IMR-90 (cell line): Measurements from ENCODE around the gene FMOD. TPM values are rescaled to one million over a fixed set of nuclear protein-coding genes. Genes with fewer than 3 reads are reported as not detected.

Source experiments
- ATAC-seq: fragments of 200-7000 bp; cut with Tn5 transposase; 2 replicates; pipeline ENCODE4 v1.9.1; 2020; ENCODE audit warnings: low read depth, mild to moderate bottlenecking, moderate library complexity
- BruUV-seq: library from RNA; stranded (reverse); fragments of 400-500 nt; replicated peaks from 2 replicates; lab custom pipeline; 2021; lab: Mats Ljungman, UMichigan
- CTCF ChIA-PET: fragments of 300-600 bp; formaldehyde crosslinking; extraction: SDS; loops from one replicate; lab custom pipeline; 2021; ENCODE audit warnings: antibody characterized with exemption; lab: Yijun Ruan, JAX
- POLR2A ChIA-PET: fragments of 300-600 bp; sonication (Branson Sonifier 250); formaldehyde crosslinking; loops from one replicate; lab custom pipeline; 2022; ENCODE audit warnings: antibody characterized with exemption; ENCODE audit not compliant: unreplicated experiment; lab: Charles Lee
- DNase-seq: peaks from one replicate; pipeline ENCODE4 v3.0.0; 2013
- H2AFZ ChIP-seq: replicated peaks from 2 replicates; pipeline ENCODE3; 2013; ENCODE audit warnings: low read length, mild to moderate bottlenecking; ENCODE audit not compliant: poor library complexity
- H2AK5ac ChIP-seq: 2 replicates; pipeline ENCODE4 v1.6.1; 2013; ENCODE audit warnings: low read depth, low read length, inconsistent platforms
- H2AK9ac ChIP-seq: replicated peaks from 2 replicates; pipeline ENCODE3; 2013; ENCODE audit warnings: mild to moderate bottlenecking, low read depth, low read length, moderate library complexity; ENCODE audit not compliant: poor library complexity
- H2BK120ac ChIP-seq: 2 replicates; pipeline ENCODE4 v1.6.1; 2013; ENCODE audit warnings: low read depth, low read length, inconsistent platforms
- H2BK15ac ChIP-seq: 3 replicates; pipeline ENCODE4 v1.6.1; 2013; ENCODE audit warnings: low read depth, low read length, inconsistent platforms
- H2BK20ac ChIP-seq: 2 replicates; pipeline ENCODE4 v1.6.1; 2013; ENCODE audit warnings: low read depth, mild to moderate bottlenecking, inconsistent platforms, low read length, moderate library complexity
- H2BK5ac ChIP-seq: 2 replicates; pipeline ENCODE4 v1.6.1; 2013; ENCODE audit warnings: mild to moderate bottlenecking, low read depth, low read length, inconsistent platforms; ENCODE audit not compliant: poor library complexity, severe bottlenecking
- H3K14ac ChIP-seq: replicated peaks from 2 replicates; pipeline ENCODE4 v1.6.1; 2013; ENCODE audit warnings: low read depth, low read length, inconsistent platforms
- H3K18ac ChIP-seq: 2 replicates; pipeline ENCODE4 v1.6.1; 2013; ENCODE audit warnings: low read depth, low read length, control low read depth
- H3K23ac ChIP-seq: 2 replicates; pipeline ENCODE4 v1.6.1; 2013; ENCODE audit warnings: low read depth, low read length, inconsistent platforms
- H3K27ac ChIP-seq: 2 replicates; pipeline ENCODE4 v1.5.1; 2013; ENCODE audit warnings: mild to moderate bottlenecking, control low read depth, low read length; ENCODE audit not compliant: insufficient read depth
- H3K27me3 ChIP-seq: 2 replicates; pipeline ENCODE4 v1.6.1; 2013; ENCODE audit warnings: low read length; ENCODE audit not compliant: control insufficient read depth, insufficient read depth
- H3K36me3 ChIP-seq: 2 replicates; pipeline ENCODE4 v1.6.1; 2013; ENCODE audit warnings: low read length, mixed read lengths; ENCODE audit not compliant: control insufficient read depth, insufficient read depth
- H3K4ac ChIP-seq: 2 replicates; pipeline ENCODE4 v1.6.1; 2013; ENCODE audit warnings: low read depth, low read length, inconsistent platforms
- H3K4me1 ChIP-seq: 2 replicates; pipeline ENCODE4 v1.6.1; 2013; ENCODE audit warnings: low read length, mixed read lengths; ENCODE audit not compliant: control insufficient read depth, insufficient read depth
- H3K4me2 ChIP-seq: 2 replicates; pipeline ENCODE4 v1.6.1; 2013; ENCODE audit warnings: low read depth, mild to moderate bottlenecking, control low read depth, low read length, moderate library complexity
- H3K4me3 ChIP-seq: 2 replicates; pipeline ENCODE4 v1.5.1; 2013; ENCODE audit warnings: low read depth, mild to moderate bottlenecking, control low read depth, low read length, moderate library complexity; ENCODE audit not compliant: insufficient read depth
- H3K56ac ChIP-seq: 2 replicates; pipeline ENCODE4 v1.6.1; 2013; ENCODE audit warnings: low read length, inconsistent platforms; ENCODE audit not compliant: insufficient read depth; ENCODE audit errors: extremely low read depth
- H3K79me1 ChIP-seq, 2 experiments: 2 replicates each; pipeline ENCODE4 v1.6.1; 2013; ENCODE audit warnings: low read length in 2 of 2, inconsistent platforms in 1 of 2, low read depth in 1 of 2
- H3K9ac ChIP-seq: 2 replicates; pipeline ENCODE4 v1.6.1; 2013; ENCODE audit warnings: low read depth, low read length, control low read depth
- H3K9me1 ChIP-seq: 2 replicates; pipeline ENCODE4 v1.6.1; 2013; ENCODE audit warnings: low read length, inconsistent platforms; ENCODE audit not compliant: insufficient read depth
- H3K9me3 ChIP-seq: 2 replicates; pipeline ENCODE4 v1.6.1; 2013; ENCODE audit warnings: low read length; ENCODE audit not compliant: control insufficient read depth, insufficient read depth
- H4K20me1 ChIP-seq: 2 replicates; pipeline ENCODE4 v1.6.1; 2013; ENCODE audit warnings: low read length, inconsistent platforms; ENCODE audit not compliant: insufficient read depth
- H4K5ac ChIP-seq: 2 replicates; pipeline ENCODE4 v1.6.1; 2013; ENCODE audit warnings: mild to moderate bottlenecking, low read depth, low read length, control low read depth
- H4K8ac ChIP-seq, 2 experiments: 2 replicates each; pipeline ENCODE4 v1.6.1; 2013; ENCODE audit warnings: low read depth in 2 of 2, low read length in 2 of 2, control low read depth in 1 of 2, inconsistent platforms in 1 of 2
- H4K91ac ChIP-seq: 2 replicates; pipeline ENCODE4 v1.6.1; 2013; ENCODE audit warnings: low read depth, low read length, inconsistent platforms; ENCODE audit not compliant: insufficient read depth
- CEBPB ChIP-seq: IDR thresholded peaks from 2 replicates; pipeline ENCODE4 v1.6.1; 2012; ENCODE audit warnings: low read depth, low read length, improper control_type of control experiment
- CHD1 ChIP-seq: IDR thresholded peaks from 2 replicates; pipeline ENCODE4 v1.6.1; 2012; ENCODE audit warnings: low read depth, low read length, improper control_type of control experiment
- CTCF ChIP-seq: conservative IDR thresholded peaks from 2 replicates; pipeline ENCODE4 v1.5.1; 2012; ENCODE audit warnings: mild to moderate bottlenecking, low read depth, low read length, improper control_type of control experiment
- ELK1 ChIP-seq: fragments of 150-350 bp; IDR thresholded peaks from 2 replicates; pipeline ENCODE4 v1.6.1; 2016; ENCODE audit warnings: low read depth, mild to moderate bottlenecking, low read length, moderate library complexity, borderline replicate concordance
- FOS ChIP-seq: fragments of 150-350 bp; IDR thresholded peaks from 2 replicates; pipeline ENCODE4 v1.6.1; 2016; ENCODE audit warnings: low read depth, low read length
- MAFK ChIP-seq: IDR thresholded peaks from 2 replicates; pipeline ENCODE4 v1.6.1; 2012; ENCODE audit warnings: low read depth, low read length, improper control_type of control experiment
- MAZ ChIP-seq: IDR thresholded peaks from 2 replicates; pipeline ENCODE4 v1.6.1; 2012; ENCODE audit warnings: low read depth, mild to moderate bottlenecking, low read length, improper control_type of control experiment, moderate library complexity, borderline replicate concordance
- MXI1 ChIP-seq: IDR thresholded peaks from 2 replicates; pipeline ENCODE4 v1.6.1; 2012; ENCODE audit warnings: low read depth, mild to moderate bottlenecking, low read length, moderate library complexity, borderline replicate concordance
- POLR2A ChIP-seq: IDR thresholded peaks from 2 replicates; pipeline ENCODE4 v1.6.1; 2012; ENCODE audit warnings: mild to moderate bottlenecking, low read depth, low read length
- RAD21 ChIP-seq: IDR thresholded peaks from 2 replicates; pipeline ENCODE4 v1.6.1; 2012; ENCODE audit warnings: low read length, improper control_type of control experiment
- RCOR1 ChIP-seq: IDR thresholded peaks from 2 replicates; pipeline ENCODE4 v1.6.1; 2012; ENCODE audit warnings: mild to moderate bottlenecking, low read length, improper control_type of control experiment; ENCODE audit not compliant: insufficient replicate concordance
- RFX5 ChIP-seq: IDR thresholded peaks from 2 replicates; pipeline ENCODE4 v1.8.0; 2012; ENCODE audit warnings: low read depth, mild to moderate bottlenecking, low read length, moderate library complexity
- WGBS, 2 experiments: methylation state at CpG; one replicate each; pipeline versions ENCODE4 v1.1.5 to v1.1.7; 2013; ENCODE audit warnings: missing lambda C conversion rate in 2 of 2; ENCODE audit not compliant: insufficient read length in 1 of 2; ENCODE audit errors: extremely low coverage in 2 of 2; 5-methylcytosine and 5-hydroxymethylcytosine counted together
- dilution Hi-C: fragments of 300-500 bp; cut with HindIII; formaldehyde crosslinking; loops from one replicate; pipeline ENCODE4 v1.14.3; 2018; ENCODE audit warnings: low sequenced_read_pairs; ENCODE audit not compliant: unreplicated experiment
- in situ Hi-C: fragments of 300-500 bp; cut with MboI; formaldehyde crosslinking; loops from 3 replicates; pipeline ENCODE4 v1.14.3; 2019; ENCODE audit warnings: low sequenced_read_pairs, inconsistent platforms, mixed read lengths
- intact Hi-C: fragments of 100-400 bp; cut with micrococcal nuclease; formaldehyde crosslinking; loops from 2 replicates; pipeline ENCODE4 v1.10.0; 2022
- polyA plus RNA-seq, 3 experiments: library from polyadenylated mRNA; depleted of rRNA; stranded (reverse); fragments of >200 nt; gene quantifications; 2 replicates each; pipeline ENCODE4 v1.2.3, GENCODE V29; 2012; ENCODE audit warnings: low replicate concordance in 1 of 3
- total RNA-seq: library from RNA; depleted of rRNA; stranded (reverse); fragments of >200 nt; gene quantifications from 2 replicates; pipeline ENCODE4 v1.2.3, GENCODE V29; 2012

FMOD gene
- total and polyA plus RNA-seq, 2 of the 4 experiments (the other 2 are of a cell fraction) = 0.18 to 2.7 TPM

GRCh38 chr1:203304919-203305808 is 45.8 kb downstream of the FMOD start, which contains the start of gene BTG2:
BTG2 (plus strand) TSS chr1:203305519; CDS start chr1:203305607, 88 bp downstream.
- peak within 1 kb of the TSS; percentile 12; the same call in 1 of the 2 replicates for H3K56ac ChIP-seq
- peaks cover 32% of the 10 kb centered on the region; the same call in 1 of the 2 replicates for H4K20me1 ChIP-seq
- H3K9ac ChIP-seq = peak within 1 kb of the TSS; percentile 63
- H3K18ac ChIP-seq = peak within 1 kb of the TSS; percentile 96
- peaks cover 18 to 34% of the 10 kb centered on the region in 2 experiments; a peak in 2 of 4 replicates for H3K79me1 ChIP-seq
- WGBS, 2 experiments = 3% methylated on average over 11 of the region's 79 CpGs; no CpG with 5 or more reads in 1 of the 2 experiments
- H2BK20ac ChIP-seq = 0 out of 2 replicates have a peak within 1 kb of the TSS, but pooled peaks have one; percentile 36
- peak within 1 kb of the TSS; percentile 77 for H3K4ac ChIP-seq
- no peaks in the 10 kb centered on the region for H3K9me3 ChIP-seq
- intact Hi-C loops = loop anchor here (1.0 kb wide), 1 partner anchor 32 kb away; no protein-coding TSS in a partner anchor
- in situ Hi-C loops = no loop called here
- no TSS peak for BruUV-seq
- H3K27ac ChIP-seq = peak within 1 kb of the TSS; percentile 81
- TF ChIP-seq MAFK = no peak
- TF ChIP-seq FOS = no peak
- TF ChIP-seq CHD1 = peak; percentile 74; the same call in 1 of the 2 replicates
- TF ChIP-seq RCOR1 = no peak
- TF ChIP-seq CTCF = no peak
- no peak for TF ChIP-seq RFX5
- TF ChIP-seq CEBPB = no peak
- no peak for TF ChIP-seq MXI1
- TF ChIP-seq POLR2A = peak; percentile 99
- peak; percentile 70; the same call in 1 of the 2 replicates for TF ChIP-seq MAZ
- TF ChIP-seq RAD21 = no peak
- TF ChIP-seq ELK1 = no peak
- H4K91ac ChIP-seq = peak within 1 kb of the TSS; percentile 78
- H2BK5ac ChIP-seq = peak within 1 kb of the TSS; percentile 41
- peaks cover 7% of the 10 kb centered on the region for H3K4me1 ChIP-seq
- DNase-seq = peak; percentile 86
- H3K27me3 ChIP-seq = peaks cover 15% of the 10 kb centered on the region
- dilution Hi-C loops = no loop called here
- peak within 1 kb of the TSS; percentile 89 for H2BK15ac ChIP-seq
- POLR2A ChIA-PET = interaction anchor here (0.7 kb wide), 1 partner anchor 16 kb away, joined by 9 read pairs; no protein-coding TSS in a partner anchor
- peak within 1 kb of the TSS; percentile 95 for H3K14ac ChIP-seq
- peaks cover 14% of the 10 kb centered on the region; the same call in 1 of the 2 replicates for H3K36me3 ChIP-seq
- peak within 1 kb of the TSS; percentile 87 for H2AFZ ChIP-seq
- peak within 1 kb of the TSS; percentile 72 for H2AK5ac ChIP-seq
- CTCF ChIA-PET = interaction anchor here (0.6 to 1.0 kb wide), 3 partner anchors 35 to 48 kb away, joined by 3 to 8 read pairs (median 4); no protein-coding TSS in a partner anchor
- peak; percentile 95 for ATAC-seq
- H3K9me1 ChIP-seq = no peaks in the 10 kb centered on the region
- peak within 1 kb of the TSS; percentile 100 for H4K5ac ChIP-seq
- peak within 1 kb of the TSS; percentile 88 for H3K23ac ChIP-seq
- H2BK120ac ChIP-seq = peak within 1 kb of the TSS; percentile 64
- peak within 1 kb of the TSS; percentile 79 for H2AK9ac ChIP-seq
- peak within 1 kb of the TSS; percentile 85 for H3K4me2 ChIP-seq
- H4K8ac ChIP-seq = peak within 1 kb of the TSS; percentile 79 to 93
- H3K4me3 ChIP-seq = peak within 1 kb of the TSS; percentile 62
